ENCODE measurements around the gene TMEM187.

The TMEM187 gene

GRCh38 chrX:154023276-154024000, 50.9 kb downstream of the TMEM187 start:
- DNase-seq = no peak

DNA sequence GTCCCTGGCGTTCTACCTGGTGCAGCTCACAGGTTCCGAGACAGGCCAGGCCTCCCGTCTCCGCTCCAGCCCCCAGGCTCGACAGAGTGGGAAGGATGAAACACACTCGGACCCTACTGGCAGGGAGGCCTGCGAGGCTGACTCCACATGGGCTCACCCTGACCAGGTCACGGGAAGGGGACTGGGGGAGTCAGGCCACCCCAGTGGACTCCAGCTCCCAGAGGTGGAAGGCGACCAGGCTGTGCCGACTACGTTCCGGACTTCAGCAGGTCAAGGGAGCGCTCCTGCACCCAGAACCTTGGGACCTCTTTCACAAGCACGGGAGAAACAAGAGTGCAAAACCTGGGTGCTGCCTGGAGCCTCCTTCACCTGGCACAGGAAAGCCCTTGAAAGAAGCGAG, 51.7 kb downstream of the TMEM187 start:
- no peak for DNase-seq

DNA sequence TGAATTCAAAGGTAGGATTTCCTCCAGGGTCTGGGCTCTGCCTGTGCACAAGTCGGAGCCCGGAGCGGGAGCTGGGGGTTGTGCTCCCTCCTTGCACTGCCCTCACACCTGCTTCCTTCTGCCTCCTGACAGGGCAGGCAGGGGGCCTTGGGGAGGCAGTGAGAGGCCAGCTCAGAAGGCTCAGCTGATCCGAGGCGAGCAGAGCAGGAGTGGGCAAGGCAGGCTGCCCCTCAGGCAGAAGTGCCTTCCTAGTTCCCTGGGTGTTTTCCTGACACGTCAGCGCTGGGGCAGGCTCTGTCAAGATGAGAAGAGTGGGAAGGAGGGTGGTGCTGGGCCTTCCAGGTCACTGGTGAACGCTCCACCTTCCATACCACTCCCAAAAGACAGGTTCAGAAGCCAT, 52.7 kb downstream of the TMEM187 start:
- no peak for DNase-seq

- no peak for DNase-seq
Observed at GRCh38 chrX:154026136-154027021, 53.8 kb downstream of the TMEM187 start.

DNA sequence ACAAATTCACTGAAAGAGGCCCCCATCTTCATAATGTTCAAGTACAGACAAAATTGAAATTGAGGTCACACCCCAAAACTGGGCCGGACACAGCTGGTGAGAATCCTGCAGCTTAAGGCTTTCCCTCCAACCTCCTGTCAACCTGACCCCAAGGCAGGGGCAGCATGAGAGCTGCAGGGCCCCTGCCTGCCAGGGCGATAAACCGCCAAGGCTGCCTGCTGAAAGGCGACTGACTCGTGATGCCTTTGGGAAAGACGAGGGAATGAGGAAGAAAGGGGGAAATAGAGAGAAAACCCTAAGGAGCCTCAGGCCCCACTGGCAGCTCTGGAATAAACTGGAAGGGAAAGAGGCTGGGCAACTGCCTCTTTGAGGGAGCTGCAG, 54.5 kb downstream of the TMEM187 start:
- DNase-seq = no peak

- no peak for DNase-seq
Observed at GRCh38 chrX:154027986-154028385, 55.4 kb downstream of the TMEM187 start.

- DNase-seq = no peak
Observed at GRCh38 chrX:154028502-154029184, 56.1 kb downstream of the TMEM187 start.

DNA sequence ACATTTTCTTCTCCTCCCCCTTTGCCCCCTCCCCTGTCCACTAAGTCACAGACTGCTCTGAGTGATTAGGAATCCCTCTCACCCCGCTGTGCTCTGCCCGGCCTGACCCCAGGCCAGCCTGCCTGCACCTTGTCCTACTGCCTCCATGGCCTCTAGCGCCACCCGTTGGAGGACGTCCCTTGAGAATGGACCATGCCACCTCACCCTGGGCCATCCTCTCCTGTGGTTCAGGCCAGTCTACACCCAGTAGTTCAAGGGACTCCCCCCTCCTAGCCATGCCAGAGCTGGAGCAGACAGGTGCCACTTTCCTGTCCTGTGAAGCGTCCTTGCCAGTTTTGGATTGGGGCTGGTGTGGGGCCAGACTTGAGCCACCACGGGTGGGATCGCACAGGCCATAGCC, 56.9 kb downstream of the TMEM187 start:
- DNase-seq = no peak

GRCh38 chrX:154030266-154030665, 57.7 kb downstream of the TMEM187 start:
- no peak for DNase-seq

- no peak for DNase-seq
Observed at GRCh38 chrX:154030715-154031305, 58.3 kb downstream of the TMEM187 start.

DNA sequence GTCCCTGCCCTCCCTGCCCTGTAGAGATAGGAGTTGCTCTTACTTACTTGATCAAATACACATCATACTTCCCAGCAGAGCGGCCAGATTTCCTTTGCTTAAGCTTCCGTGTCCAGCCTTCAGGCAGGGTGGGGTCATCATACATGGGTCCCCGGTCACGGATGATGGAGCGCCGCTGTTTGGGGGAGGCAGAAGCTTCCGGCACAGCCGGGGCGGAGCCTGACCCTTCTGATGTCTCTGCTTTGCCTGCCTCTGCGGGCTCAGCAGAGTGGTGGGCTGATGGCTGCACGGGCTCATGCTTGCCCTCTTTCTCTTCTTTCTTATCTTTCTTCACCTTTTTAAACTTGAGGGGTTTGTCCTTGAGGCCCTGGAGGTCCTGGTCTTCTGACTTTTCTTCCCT, 59.6 kb downstream of the TMEM187 start:
- no peak for DNase-seq

- no peak for DNase-seq
Observed at GRCh38 chrX:154032653-154033052, 60.1 kb downstream of the TMEM187 start.

Measured in T-helper 9 cell (primary cell).